HG03432 (cell line): ENCODE data around the gene HSDL2.

ENCODE experiments used
- ATAC-seq: cut with Tn5 transposase; IDR thresholded peaks from one replicate; pipeline ENCODE4 v1.9.1; 2021; ENCODE audit warnings: mild to moderate bottlenecking, moderate library complexity; ENCODE audit not compliant: unreplicated experiment

Gene HSDL2

DNA sequence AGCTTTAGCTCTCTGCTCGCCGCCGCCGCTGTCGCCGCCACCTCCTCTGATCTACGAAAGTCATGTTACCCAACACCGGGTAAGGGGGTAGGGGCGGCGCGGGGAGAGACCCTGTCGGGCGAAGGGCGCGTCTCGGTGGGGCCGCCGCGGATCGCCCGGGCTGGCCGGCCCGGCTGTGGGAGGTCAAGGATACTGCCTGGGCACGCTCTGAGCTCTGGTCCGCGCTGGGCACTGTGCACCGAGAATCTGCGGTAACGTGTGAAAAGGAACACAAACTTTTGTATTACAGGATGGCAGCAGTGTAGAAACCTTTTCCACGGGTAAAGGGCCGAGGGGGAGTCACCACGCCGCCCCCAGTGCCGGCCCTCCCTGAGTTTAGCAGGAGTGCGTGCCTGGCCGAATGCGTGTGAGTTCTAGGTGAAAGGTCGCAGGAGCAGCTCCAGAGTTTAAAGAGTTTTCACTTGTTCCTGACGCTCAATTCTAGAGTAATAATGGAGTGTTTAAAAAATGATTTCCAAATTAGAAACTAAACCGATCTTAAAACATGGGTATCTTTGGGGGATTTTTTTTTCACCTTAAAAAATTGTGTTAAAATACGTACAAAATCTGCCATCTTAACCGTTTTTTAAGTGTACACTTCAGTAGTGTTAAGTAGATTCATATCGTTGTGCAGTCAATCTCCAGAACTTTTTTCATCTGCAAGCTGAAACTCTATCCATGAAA is at the start of gene HSDL2:
Gene HSDL2 (plus strand): TSS at position 7 of the 723 bp plus-strand sequence. CDS start 56 bp downstream, at position 63.
- ATAC-seq, result peak; percentile 27

DNA sequence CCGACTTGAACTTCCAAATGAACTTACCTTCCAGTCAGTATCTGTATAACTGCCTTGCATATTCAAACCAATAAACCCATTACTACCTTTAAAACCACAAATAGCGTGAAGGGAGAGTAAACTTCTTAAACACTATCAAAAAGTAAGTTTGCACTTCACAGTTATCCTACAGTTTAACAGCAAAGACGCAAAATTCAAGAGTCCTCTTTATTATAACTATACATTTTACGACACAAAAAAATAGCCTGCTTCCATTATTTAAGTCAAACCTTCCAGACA is 48.3 kb upstream of the HSDL2 start:
- ATAC-seq, result no peak

DNA sequence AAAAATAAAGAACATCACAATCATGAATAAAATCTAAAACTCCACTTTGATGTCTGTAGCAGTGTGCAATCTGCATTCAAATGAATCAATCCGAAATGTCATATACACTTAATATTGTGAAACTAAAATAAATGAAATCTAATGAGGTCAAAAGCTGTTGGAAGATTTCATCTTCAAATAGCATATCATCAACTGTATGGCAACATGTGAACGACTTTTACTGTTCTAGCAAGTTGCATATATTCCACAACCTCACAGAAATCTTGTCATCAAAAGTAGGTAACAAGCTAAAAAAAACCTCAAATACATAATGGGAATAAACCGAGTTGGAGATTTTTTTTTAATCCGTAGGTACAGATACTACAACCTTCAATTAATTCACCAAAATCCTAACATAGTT is 47.7 kb upstream of the HSDL2 start:
- no peak for ATAC-seq

DNA sequence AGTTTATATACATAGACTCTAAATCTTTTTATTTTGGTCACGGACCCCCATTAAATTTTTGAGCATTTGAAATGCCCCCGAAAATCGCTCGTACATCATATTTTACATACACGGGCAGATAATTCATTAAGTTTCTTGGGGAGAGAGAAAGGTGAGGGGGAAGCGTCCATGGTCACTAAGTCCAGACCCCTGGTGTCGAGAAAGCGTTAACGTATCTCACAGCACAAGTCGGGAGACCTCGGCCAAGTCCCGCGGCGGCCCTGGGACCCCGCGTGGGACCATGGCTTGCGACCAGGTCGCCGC is 47.3 kb upstream of the HSDL2 start:
- no peak for ATAC-seq

DNA sequence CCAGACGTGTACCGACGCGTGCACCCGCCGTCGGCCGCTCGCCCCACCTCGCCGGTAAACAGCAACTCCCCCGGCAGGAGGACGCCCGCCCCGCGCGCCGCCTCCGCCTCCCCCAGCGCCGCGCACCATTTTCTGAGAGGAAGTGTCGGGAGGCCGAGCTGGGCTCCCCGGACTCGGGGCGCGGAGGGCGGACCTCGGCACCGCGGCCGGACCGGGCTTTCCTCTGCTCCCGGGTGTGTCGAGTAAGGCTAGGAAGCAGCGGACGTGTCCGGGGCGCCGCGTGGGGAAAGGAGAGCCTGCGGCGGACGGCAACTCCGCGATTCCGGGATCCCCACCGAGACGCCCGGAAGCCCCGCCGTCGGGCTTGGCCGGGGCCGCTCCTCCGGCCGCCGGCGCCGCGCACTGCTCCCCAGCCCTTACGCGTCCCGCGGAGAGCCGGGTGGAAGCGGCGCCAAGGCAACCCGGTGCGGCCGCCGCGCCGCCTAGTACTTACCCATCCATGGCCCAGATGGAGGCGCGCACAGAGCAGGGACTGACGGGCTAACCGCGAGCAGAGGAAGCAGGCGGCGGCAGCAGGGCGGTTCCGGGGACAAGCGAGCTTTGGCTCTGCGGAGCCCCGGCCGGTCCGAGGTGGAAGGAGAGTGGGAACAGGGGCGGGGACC is 46.8 kb upstream of the HSDL2 start, which contains the start of gene PTBP3:
Gene PTBP3 (minus strand): TSS at position 643 of the 662 bp plus-strand sequence. CDS start 35,754 bp downstream, outside the sequence.
- ATAC-seq, result peak; percentile 69

DNA sequence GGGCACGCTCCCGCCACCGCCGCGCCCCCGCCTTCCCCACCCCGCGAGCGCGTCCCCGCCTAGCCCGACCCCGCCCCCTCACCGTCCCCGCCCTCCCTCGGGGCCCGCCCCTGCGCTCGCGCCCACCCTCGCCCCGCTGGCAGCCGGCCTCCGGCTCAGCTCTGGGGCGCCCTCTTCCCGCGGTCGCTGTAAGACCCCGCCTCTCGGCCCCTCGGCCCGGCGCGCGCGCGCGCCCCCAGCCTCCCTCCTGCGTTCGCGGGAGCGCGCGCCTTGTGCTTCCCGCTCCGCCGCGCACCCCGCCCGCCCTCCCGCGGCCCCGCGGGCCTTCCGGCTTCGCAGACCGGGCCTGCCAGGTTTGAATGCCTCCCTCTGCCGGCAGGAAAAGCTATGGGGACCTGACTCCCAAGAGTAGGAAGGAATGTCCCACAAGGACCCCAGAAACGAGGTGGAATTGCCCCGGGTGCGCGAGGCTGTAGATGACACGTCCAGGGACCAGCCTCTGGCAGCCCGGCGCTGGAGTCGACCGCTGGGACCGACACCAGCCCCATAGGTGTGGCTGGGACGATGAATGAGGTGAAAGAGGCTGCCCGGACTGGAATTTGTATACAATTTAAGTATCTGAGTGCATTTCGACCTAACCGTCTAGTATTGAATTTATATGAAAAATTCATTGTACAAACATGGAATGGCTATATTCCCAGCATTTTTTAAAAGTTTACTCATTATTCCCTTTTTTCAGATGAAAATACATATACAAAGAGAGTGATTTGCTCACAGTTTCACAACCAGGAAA is 46.1 kb upstream of the HSDL2 start:
- ATAC-seq, result peak; percentile 76

DNA sequence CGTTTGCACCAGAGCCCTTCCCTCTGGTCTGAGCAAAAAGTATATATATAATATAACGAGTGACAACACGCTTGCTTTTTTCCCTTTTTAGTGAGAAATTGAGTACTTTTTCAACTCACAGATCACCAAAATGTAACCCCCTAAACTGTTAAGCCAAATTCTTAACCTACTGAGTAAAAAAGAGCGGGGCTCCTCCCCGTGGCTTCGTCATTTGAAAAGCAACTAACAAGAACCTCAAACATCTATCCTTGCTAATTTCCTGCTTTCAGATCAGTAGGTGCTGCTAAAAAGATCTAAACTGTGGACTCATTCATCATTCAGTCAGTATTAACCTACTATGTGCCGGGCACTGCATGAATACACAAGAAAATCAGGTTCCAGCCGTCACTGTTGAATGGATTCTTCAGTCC is 45.5 kb upstream of the HSDL2 start:
- no peak for ATAC-seq

DNA sequence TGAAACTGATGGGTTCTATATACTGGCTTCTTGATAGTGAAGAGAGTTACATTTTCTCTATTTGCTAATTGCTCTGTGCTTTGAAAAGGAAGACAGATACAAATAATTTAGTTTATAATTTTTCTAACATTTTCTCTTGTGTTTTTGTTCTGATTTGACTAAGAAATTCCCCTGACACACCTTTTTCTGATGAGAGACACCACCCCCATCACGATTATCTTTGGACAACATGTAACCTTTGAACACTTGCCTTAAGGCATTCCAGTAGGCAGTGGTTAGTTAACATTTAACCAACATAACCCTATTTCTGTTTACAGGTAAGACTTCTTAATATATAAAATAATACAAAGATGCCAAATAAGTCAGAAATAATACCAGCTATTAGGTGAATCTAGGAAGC is 42.4 kb upstream of the HSDL2 start:
- ATAC-seq, result no peak

DNA sequence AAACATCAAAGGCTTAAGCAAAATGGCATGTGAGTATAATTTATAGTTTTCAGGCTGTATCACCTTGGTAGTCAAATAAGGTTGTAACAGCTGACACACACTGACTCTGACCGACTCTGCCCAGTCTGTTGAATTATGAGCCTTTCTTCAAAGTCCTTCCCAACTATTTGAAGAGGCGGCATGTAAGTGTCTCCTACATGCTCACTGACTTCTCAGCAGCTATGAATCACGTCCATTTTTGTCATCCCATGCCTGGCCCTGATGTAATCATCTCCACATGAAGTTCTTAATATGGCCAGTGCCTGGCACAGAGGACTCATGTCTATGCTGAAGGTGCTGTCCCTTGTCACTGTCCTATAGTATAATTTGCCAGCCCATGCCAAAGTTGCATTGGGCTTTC is 41.3 kb upstream of the HSDL2 start:
- no peak for ATAC-seq

DNA sequence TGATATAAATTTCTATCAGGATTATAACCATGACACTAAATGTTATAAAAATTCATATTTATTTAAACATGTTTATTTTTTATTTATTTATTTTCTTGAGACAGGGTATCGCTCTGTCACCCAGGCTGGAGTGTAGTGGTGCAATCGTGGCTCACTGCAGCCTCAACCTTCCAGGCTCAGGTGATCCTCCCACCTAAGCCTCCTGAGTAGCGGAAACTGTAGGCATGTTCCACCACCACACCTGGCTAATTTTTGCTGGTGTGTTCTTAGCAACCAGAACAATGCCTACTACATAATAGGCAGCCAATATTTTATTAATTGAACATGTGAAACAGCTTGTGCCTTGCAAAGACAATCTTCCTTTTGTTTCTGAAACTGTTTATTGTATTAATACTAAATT is 40.0 kb upstream of the HSDL2 start:
- no peak for ATAC-seq

DNA sequence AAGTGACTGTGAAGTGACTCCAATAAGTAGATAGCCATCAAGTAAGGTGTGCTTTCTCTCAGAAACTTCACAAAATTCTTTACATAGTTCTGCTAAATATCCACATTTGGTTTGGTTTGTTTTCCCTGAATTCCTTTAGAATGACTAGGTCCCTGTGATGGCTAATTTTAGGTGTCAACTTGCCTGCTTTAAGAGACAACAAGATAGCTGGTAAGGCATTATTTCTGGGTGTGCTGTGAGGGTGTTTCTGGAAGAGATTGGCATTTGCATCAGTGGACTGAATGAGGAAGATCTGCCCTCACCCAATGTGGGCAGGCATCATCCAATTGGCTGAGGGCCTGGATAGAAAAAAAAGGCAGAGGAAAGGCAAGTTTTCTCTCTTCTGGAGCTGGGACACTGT is 38.2 kb upstream of the HSDL2 start:
- no peak for ATAC-seq

DNA sequence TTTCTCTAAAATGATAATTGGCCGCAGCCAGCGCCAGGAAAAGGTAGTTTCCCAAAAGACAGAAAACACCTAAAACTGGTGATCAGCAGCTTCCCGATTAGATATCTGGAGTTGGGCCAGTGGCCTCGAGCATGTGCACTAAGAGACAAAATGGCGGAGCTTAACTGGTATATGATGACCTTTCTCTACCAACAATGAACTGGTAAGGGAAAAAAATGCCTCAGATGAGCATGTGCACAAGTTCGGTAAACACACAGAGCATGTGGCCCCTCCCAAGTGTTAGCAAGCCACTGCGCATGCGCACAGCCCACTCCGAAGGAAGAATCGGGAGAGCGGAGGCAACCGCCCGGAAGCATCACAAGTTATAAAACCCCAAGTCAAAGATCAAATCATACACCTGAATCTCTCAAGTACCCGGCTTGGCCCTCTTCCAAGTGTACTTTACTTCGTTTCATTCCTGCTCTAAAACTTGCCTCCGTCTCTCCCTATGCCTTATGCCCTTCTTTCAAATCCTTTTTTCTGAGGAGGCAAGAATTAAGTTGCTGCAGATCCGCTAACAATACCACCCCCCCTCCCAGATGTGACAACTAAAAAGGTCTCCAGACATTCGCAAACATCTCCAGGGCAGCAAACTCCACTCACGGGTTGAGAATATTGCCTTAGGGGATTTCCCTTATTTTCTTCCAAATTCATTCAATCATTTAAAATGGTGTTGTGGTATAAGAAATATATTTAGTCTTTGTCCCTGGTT is 31.5 kb upstream of the HSDL2 start:
- no peak for ATAC-seq

DNA sequence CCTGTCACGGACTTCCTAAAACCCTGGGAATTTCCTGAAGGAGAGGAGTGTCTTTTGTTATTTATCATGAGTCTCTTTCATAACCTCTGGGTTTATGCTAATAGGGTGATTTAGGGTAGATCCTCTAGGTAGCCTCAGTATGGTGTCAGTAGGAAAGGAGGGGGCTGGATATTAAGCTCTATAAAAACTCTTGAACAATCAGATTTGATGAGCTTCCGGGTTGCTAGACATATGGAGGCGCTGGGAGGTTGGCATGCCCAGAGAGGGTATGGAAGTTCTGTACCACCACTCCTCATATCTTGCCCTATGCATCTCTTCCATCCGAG is 30.9 kb upstream of the HSDL2 start:
- ATAC-seq, result no peak

DNA sequence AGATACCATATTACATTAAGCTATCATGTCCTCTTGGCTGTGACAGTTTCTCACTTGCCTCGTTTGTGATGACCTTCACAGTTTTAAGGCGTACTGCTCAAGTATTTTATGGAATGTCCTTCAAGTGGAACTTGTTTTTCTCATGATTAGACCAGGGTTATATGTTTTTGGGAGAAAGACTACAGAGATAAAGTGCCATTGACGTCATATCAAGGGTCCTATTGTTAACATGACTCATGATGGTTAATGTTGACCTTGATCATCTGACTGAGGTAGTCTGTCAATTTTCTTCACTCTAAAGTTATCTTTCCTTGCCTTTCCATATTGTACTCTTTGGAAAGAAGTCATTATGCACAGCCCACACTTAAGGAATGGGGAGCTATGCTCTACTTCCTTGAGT is 28.7 kb upstream of the HSDL2 start:
- no peak for ATAC-seq

DNA sequence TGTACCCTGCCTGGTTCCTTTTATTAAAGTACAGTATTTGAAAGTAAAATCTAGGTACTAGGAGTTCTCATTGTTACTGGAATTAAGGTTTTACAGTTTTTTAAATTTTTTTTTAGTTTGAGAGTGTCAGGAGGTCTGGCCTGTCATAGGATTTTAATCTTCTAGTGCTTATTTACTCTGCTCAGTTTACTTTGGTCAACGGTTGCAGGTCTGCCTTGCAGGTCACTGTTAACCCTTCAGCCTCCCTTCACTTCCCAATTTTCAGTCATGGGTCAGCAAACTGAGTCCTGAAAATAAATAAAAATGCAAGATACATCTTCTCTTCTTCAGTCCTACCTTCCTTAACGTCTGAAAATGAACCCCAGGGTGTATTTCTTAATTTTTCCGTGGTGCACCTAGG is 27.7 kb upstream of the HSDL2 start:
- ATAC-seq, result no peak

DNA sequence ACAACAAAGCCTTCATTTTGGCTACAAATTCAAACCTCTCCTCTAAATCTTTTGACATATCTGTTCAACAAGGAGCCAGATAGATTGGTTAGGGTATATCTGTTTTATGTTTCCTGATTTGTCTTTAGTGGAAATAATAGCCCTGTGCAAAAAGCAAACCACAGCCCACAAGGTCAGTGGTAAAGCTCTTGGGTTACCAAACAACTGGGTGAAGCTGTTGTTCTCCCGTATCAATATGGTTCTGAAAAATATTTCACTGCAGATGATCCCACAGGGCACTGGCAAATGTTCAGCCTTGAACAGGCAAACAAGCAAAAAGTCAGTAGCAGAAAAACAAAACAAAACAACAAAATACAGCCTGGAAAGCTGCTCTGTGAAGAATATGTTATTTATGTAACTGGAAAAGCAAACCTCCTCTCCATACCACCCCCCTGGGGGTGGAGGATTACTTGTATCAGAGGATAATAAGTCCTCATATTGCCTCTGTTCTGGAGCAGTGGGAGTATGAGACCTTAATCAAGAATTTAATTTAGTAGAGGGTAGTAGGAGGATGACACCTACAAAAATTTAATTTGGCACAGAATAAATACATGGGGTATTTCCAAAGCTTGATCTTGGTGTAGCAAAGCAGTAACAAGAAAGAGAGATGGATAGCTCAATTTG is 25.7 kb upstream of the HSDL2 start:
- ATAC-seq, result no peak

DNA sequence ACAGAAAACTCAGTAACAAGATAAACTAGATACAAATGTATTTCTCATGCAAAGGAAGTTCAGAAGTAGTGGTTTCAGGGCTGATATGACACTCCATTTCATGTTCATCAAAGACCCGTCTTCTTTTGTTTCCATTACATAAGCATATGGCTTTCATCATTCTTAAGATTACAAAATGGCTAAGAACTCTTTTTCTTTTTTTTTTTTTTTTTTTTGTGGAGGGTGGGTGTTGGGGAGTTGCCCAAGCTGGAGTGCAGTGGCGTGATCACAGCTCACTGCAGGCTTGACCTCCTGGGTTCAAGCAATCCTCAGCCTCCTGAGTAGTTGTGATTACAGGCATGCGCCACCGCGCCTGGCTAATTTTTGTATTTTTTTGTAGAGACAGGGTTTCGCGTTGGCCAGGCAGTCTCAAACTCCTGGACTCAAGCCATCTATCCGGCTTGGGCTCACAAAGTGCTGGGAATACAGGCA is 24.4 kb upstream of the HSDL2 start:
- ATAC-seq, result no peak

DNA sequence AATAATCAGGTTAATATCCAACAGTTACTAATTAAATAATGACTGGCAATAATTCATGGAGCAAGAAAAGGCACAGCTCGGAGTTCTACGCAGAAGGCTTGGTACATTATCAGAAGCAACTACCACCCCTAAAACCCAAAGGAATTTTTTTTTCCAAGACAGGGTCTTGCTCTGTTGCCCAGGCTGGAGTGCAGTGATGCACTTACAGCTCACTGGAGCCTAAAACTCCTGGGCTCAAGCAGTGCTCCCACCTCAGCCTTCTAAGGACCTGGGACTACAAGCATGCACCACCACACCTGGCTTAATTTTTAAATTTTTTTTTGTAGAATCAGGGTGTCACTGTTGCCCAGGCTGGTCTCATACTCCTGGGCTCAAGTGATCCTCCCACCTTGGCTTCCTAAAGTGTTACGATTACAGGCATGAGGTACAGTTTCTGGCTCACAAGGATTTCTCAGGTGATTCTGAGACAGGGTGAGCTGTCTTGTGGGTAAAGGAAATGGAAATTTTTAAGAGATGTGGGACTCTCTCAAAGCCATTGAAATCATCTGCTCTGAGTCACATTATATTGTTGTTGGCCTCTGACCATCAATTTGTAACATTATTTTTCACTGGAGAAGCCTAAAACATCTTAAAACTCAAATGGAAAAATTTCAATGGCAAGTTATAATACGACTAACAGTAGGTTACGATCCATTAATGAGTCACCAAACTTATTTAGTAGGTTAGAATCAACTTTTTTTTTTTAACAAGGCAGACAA is 19.7 kb upstream of the HSDL2 start:
- ATAC-seq, result no peak

DNA sequence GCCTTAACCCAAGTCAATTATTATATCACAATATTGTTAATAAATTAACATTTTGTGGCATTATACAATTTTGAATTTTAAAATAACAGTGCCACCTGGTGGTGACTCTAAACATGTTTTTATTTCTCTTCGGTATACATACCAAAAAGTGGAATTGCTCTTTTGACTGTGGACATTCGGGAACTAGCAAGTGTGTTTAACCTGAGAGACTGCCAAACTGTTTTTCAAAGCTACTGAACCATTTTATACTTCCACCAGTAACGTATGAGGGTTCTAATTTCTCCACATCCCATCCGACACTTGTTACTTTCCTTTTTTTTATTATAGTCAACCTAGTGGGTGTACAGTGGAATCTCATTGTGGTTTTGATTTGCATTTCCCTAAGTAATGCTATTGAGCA is 18.3 kb upstream of the HSDL2 start:
- ATAC-seq, result no peak

DNA sequence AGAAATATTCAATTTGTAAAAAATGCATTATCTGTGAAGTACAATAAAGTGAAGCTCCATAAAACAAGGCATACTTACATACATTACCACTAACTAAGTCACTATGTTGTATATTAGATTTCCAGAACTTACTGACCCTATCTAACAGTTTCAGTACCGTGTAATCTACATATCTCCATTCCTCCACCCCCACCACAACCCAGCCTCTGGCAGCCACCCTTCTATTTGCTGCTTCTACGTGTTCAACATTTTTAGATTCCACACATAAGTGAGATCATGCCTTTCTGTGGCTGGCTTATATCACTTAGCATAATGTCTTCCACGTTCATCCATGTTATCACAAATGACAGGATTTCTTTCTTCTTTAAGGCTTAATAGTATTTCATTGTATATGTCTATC is 15.1 kb upstream of the HSDL2 start:
- no peak for ATAC-seq
